DMS79 (cell line): ENCODE data around the gene RPL39L.
"Not testable (repeated sequence)": the region's sequence is repeated elsewhere in the genome, so short reads cannot be mapped to it uniquely, and the experiment has no call there.

Experiments used
- DNase-seq: peaks from one replicate; lab custom pipeline; 2025; lab: John Stamatoyannopoulos, UW

Gene RPL39L

DNA sequence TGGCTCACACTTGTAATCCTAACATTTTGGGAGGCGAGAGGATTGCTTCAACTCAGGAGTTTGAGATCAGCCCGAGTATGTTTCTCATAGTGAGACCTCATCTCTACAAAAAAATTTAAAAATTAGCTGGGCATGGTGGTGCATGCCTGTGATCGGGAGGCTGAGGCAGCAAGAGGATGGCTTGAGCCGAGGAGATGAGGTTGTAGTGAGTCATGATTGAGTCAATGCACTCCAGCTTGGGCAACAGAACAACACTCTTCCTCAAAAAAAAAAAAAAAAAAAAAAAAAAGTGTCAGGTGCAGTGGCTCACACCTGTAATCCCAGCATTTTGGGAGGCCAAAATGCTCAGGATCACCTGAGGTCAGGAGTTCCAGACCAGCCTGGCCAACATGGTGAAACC lies 2.4 kb downstream of the RPL39L start:
- DNase-seq = no peak

DNA sequence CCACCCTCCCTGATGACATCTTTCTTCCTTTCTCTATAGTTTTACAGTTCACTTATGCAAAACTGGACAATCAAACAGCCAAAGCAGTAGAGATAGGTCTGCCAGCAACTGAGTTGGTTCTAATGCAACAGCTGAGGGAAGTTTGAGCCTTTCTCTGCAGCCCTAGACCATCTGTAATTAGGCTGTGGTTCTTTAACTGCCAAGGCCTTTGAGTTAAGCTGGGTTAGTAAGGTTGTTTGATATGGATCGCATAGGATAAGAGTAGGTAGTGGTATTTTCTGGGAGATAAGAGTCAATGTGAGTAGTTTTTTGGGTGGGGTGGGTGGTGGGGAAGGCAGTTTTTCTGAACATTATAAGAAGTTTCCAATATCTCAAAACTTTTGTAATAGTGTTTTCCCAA lies 3.0 kb downstream of the RPL39L start:
- no peak for DNase-seq

DNA sequence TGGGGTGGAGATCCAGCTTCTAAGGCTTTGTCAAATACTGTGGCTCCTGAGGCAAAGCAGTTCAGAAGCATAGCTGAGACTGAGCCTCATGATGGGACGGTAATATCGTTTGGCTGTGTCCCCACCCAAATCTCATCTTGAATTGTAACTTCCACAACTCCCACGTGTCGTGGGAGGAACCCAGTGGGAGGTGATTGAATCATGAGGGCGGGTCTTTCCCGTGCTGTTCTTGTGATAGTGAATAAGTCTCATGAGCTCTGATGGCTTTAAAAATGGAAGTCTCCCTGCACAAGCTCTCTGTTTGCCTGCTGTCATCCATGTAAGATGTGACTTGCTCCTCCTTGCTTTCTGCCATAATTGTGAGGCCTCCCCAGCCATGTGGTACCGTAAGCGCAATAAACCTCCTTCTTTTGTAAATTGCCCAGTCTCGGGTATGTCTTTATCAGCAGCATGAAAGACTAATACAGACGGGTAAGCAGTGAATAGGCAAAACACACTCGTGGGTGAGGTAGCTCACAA lies 4.1 kb downstream of the RPL39L start:
- DNase-seq = not testable (repeated sequence)

DNA sequence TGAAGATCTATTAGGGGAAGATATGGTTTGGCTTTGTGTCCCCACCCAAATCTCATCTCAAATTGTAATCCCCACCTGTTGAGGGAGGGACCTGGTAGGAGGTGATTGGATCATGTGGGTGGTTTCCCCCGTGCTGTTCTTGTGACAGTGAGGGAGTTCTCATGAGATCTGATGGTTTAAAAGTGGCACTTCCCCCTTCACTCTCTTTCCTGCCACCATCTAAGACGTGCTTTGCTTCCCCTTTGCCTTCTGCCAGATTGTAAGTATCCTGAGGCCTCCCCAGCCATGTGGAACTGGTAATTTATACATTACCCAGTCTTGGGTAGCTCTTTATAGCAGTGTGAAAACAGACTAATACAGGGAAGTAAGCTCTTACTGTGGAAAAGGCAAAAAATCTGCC lies 6.1 kb downstream of the RPL39L start:
- not testable (repeated sequence) for DNase-seq

DNA sequence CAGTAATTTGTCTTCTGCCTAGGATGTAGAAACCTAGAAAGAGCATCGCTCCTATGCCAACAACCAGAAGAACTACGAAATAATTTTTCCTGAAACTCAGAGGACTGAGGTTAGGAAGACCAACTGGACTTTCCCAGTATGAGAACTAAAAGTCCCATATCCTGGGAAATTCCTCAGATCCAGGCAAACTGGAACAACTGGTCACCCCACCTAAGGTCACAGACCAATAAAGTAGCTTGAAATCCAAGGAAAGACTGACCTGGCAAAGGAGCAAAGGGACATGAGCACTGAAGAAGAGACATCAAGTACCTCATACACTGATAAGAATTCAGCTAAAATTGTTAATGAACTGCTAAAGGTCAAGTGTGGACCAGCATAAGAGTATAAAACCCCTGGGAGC lies 6.6 kb downstream of the RPL39L start:
- no peak for DNase-seq

DNA sequence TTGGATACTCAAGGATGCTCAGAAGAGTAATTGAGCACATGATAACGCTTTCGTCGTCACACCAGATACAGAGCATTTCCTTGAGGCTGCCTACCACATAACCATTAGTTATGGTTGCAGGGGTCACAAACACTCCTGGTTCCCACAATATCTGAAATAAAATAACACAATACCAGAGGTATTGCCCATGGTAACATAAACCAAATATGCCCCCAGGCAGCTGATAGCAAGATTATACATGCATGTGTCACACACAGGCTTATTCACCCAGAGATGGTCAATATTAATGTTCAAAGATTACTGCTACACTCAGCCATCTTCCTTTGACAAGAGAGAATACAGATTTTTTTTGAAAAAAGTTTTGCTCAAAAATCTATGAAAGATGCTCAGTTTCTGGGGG lies 7.3 kb downstream of the RPL39L start:
- no peak for DNase-seq

DNA sequence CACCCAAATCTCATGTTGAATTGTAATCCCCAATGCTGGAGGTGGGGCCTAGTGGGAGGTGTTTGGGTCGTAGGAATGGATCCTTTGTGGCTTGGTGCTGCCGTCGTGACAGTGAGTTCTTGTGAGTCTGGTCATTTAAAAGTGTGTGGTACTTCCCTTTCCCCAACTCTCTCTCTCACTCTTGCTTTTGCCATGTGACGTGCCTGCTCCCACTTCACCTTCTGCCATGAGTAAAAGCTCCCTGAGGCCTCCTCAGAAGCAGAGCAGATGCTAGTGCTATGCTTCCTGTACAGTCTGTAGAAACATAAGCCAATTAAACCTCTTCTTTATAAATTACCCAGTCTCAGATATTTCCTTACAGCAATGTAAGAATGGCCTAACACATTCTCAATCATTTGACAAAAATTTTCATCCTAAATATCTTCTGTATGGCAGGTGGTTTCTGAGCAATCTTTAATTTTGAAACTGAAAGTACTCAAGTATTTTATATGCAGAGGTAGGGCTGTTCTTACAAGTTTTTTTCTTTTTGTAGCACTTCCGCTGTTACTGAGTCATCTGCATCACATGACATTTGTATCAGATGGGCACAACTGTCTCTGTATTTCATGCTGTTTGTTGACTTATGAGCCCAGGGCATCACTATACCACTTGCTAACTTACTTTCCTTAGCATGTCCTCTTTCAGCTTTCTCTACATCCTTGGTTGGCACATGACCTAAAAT lies 8.8 kb downstream of the RPL39L start:
- no peak for DNase-seq

DNA sequence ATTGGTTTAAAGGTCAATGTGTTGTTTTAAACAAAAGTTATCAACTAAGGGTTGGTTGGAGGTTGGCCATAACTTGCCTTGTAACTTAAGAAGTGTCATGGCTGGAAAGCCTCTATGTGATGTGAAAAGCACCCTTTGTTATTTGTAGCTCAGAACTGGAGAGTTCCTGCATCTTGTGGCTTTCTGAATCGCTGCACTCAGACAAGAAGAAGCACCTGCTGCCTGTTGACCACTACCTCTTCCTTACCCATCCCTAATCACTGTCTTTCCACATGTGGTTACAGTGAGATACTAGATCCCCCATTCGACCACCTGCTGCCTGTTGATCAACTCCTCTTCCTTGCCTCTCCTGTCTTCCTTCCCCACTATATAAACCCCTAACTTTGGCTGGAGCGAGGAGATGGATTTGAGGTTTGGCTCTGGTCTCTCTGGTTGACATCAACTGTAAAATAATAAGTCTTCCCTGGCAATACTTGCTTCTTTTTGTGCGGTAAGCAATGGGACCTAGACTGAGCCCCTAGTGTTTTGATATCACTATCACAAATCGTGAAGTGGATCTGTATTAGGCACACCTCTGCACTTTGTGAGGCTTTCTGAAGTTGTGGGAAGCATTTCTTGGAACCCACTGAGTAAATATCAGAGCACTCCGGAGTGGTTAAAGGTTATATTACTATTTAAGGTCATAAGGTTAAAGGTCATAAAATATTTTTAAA lies 13.8 kb downstream of the RPL39L start:
- no peak for DNase-seq

DNA sequence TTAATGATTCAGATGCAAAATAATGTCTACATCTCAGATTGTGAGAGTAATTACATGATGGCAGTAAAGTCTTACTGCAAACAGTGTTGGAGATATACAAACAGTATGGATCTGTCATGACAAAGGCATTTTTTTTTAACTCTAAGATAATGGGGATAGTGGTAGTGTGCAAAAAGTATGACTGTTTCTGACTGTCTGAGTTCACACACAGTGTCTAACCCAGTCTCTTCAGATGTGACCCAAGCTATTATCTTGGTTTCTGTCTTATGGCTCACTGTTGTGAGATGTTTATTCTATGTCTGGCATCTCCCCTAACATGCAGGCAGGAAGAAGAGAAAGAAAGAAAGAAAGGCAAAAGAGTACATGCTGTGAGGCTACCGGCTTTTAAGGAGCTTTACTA lies 17.0 kb downstream of the RPL39L start:
- DNase-seq = no peak

DNA sequence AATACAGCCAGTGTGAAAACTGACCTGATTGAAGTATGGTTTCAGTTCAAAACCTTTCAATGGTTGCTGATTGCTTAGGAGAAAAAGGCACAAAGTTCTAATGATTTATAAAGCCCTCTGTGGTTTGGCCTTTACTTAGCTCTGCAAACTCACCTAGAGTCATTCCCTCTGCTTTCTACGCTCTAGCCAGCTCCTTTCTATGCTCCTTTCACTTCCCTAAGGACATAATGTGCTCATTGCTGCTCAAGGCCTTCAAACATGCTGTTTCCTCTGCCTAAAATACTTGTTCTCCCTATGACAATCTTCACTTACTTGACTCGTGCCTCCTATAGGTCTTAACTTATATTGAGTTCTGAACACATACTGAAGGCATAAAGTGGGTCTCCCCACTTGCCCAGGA lies 19.0 kb downstream of the RPL39L start:
- DNase-seq = no peak

DNA sequence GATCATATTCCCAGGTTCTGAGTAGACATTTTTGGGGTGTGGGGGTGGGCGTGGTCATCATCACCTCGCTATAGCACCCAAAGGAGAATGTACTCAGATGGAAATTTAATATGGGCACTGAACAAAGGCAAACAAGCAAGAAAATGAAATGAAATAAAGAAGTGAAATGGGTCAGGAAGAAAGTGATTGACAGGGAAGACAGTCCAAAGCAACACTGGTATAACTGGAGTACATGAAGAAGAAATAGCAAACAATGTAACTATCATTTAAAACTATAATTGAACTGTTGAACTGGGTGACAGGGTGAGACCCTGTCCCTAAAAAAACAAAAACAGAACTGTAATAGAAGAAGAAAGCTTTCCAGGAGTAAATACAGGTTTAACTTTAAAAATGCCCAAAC lies 24.8 kb downstream of the RPL39L start:
- DNase-seq = no peak

DNA sequence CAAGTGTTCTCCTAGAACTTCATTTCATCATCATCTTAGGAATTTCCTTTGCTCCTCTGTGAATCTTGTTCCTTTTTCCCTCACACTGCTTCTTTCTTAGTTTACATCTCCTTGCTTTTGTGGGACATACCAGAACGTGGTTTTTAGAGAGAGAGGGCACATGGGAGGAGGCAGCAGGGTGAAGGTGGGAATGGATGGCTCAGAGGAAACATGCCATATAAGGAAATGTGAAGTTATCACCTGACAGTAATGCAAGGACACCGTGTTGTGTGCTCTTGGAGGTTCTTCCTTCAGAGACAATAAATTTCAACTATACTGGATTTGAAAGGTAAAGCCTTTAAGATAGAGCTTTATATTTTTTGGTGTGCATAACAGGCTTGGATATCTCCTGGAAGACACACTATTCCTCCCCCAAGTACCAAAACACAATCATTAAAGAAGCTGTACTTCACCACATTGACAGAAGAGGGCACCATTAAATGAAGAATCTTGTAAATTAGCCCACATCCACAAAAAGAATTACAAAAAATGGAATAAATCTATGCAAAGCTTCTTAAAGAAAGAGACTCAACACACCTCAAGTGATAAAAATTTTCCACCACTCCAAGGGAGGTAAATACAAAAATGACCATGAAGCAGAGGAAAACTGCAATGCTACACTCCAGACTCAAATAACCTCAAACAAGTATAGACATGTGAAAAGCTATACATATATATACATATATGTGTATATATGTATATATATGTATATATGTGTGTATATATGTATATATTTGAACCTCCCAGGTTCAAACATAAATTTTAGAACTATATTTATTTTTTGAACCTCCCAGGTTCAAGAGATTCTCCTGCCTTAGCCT lies 26.1 kb downstream of the RPL39L start:
- DNase-seq = no peak

DNA sequence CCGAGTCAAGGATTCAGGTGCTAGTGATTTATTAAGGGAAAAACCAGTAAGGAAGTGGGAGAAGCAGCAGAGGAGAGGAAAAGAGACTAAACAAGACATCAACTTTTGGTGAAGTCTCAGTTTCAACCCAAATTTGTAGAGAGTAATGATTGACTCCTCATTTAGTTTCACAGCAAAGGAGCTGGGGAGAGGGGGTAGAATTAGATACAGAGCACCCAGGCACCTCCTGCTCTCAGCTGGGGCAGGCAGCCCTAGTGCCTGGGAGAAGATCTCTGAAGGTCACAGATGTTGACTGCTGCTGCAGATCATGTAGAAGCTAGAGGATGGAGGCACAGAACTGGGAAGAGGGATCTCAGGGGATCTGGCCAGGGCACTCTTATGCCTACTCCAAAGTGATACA lies 29.1 kb downstream of the RPL39L start:
- DNase-seq = no peak

DNA sequence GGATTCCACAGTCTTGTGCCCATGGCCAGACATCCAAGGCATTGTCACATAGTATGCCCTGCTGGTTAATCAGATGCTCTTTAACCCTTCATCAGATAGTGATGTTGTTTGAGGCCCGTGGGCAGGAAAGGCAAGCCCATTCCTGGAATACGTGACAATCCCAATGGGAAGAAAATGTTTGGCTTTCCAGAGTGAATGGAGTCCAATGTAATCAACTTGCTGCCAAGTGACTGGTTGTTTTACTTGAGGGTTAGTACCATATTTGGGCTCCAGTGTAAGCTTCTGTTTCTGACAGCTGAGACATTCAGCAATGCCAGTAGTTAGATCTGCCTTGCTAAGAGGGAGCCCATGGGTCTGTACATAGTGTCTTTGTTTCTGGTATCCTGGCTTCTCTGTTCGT lies 31.3 kb downstream of the RPL39L start:
- DNase-seq = no peak

DNA sequence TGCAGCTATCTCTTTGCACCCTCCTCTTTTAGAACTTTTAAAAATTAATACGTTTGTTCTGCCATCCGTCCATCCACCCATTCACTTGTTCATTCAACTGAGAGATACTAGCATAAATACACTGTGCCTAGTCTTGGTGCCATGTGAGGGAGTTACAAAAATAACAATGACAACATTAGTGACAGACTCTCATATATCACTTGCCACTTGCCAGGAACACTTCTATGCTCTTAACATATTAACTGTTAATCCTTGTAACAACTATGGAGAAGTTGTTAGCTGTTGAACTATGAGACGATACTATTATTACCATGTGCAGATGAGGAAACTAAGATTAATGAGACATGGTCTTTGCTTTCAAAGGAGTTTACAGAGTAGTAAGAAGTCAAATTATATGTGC lies 33.6 kb downstream of the RPL39L start:
- no peak for DNase-seq

DNA sequence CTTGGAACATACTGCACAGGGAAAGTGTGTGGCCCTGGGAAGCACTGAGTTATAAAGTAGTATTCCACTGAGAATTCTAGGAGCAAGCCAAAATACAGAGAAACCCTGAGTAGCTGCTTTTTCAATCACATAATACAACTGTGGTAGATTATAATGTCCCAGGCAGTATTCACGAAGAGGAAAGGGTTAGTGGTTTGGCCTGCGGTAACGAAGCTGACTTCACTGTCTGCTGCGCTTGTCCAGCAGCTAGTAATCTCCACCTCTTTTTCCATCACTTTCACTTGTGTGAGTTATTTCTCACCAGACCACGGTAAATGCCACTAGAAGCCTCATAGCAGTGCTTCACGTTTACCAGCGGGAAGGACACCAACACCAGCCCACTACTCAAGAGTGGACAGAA lies 34.4 kb downstream of the RPL39L start:
- DNase-seq = no peak

DNA sequence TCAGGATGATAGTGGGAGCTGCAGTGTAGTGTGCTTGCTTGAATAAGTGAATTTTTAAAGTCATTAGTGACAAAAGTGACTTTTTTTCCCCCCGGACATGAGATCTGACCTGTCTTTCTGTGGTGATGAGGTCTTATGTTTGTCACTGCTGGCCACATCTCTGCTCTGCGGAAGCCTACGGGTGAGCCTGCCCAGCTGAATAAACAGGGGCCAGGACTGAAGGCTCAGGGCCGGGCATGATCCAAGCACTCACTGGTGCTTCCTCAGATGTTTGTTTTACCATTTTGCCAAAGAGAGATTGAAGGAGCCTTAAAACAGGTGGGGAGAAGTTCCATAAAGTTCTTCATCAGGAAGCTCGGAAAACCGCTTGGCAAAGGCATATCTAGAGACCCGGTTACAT lies 35.0 kb downstream of the RPL39L start:
- no peak for DNase-seq

DNA sequence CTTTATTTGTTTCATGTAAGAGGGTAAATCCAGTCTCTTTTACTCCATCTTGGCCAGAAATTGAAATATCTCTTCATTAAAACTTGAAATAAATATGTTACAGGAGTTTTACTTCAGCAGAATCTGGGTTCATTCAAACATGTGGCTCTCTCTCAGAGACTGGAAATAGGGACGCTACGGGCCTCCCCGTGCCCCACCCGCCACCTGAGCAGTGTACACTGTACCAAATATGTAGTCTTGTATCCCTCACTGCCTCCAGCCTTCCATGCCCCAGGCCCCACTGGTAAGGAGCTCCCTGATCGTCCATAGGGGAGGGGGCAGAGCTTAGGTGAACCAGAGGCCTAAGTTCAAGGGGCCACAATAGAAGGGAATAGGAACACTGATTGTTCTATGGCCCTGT lies 36.0 kb downstream of the RPL39L start:
- no peak for DNase-seq

DNA sequence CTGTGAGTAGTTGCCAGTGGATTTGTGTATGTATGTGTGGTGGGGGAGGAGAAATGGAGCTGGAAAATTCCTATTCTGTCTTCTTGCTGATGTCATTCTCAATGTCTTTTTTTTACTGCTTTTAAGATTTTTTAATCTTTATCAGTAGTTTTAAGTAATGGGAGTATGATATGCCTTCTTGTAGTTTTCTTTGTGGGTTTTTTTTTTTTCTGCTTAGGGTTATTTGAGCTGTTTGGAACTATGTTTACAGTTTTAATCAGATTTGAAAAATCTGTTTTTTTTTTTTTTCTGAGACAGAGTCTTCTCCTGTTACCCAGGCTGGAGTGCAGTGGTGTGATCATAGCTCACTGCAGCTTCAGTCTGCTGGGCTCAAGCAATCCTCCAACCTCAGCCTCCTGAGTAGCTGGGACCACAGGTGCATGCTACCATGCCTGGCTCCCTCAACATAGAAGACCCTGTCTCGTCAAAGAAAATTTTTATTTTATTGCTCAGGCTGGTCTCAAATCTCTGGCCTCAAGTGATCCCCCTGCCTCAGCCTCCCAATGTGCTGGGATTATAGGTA lies 37.1 kb downstream of the RPL39L start:
- DNase-seq = no peak

DNA sequence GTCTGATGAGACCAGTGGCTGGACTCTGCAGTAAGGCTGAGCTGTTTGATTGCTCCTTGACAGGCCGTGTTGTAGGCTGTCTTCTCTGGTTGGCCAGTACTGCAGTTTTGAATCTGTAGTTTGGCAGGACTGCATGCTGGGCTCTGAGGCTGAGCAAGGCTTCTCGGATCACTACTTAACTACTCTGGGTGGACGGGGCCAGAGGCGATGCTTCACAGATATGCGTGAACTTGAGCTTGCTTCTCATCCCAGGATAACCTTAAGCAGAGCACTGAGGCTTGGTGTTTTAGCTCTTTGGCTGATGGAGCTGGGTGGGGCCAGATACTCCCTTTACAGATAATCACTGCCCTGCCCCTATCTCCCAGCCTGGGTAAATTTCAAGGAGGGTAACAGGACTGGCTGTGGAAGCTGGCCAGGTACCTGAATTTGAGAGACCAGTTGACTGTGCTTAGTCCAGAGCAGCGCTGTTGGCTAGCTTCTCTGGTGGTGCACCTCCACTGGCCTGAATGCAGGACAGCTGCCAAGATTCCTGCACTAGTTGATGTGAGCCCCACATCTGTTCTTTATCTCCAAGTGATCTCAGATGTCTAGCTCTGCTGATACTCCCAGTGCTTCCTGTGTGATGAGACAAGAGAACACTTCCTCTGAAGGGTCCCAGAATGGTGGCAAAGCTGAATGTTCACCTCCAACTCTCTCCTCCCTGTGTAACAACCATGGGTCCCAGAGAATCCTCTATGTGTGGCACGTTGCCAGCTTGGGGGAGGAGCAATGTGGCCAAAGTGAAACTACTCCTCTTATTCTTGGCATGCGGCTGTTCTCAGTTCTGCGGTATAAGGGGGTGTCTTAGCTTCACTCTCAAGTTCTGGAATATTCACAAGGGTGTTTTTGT lies 37.9 kb downstream of the RPL39L start:
- DNase-seq = no peak

DNA sequence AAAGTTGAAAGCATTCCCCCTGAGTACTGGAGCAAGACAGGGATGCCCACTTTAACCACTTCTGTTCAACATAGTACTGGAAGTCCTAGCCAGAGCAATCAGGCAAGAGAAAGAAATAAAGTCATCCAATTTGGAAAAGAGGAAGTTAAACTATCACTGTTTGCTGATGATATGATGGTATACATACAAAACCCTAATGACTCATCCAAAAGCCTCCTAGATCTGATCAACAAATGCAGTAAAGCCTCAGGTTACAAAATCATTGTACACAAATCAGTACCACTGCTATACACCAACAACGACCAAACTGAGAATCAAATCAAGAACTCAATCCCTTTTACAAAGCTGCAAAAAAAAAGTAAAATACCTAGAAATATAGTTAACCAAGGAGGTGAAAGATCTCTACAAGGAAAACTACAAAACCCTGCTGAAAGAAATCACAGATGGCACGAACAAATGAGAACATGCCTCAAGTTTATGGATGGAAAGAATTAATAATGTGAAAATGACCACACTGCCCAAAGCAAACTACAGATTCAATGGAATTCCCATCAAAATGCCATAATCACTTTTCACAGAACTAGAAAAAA lies 40.3 kb downstream of the RPL39L start:
- DNase-seq = no peak
